Measurements from ENCODE around the gene NUP62CL.
"Not testable (repeated sequence)": the region's sequence is repeated elsewhere in the genome, so short reads cannot be mapped to it uniquely, and the experiment has no call there.

The NUP62CL gene

DNA sequence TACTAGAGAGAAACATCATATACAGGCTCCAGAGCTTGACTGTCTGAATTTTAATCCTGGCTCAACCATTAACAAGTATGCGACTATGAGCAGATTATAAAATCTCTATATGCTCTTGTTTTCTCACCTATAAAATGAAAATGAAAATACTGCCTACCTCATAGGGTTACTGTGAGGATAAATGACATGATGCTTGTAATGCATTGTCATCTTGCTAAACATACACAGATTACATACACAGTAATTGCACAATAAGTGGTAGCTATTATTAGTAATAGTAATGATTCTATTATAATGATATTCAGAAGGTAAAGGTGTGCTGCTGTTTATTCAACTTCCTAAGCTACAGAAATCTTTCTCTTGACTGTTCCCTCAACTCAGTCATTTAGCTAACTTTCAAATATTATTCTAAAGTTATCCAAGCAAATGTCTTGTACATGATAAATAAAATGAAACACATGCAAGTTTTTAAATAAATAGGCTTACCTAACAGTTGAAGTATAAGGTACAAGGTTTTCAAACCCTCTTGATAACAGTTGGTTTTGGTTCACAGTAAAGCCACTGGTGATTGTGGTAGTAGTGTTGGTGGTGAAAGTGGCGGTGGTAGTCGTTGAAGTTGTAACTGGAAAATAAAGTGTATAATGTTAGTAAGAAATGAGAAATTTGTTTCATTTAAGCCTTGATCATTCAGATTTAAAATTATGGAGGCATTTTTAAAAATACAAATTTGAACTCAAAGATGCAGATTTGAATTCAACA is 38.9 kb downstream of the NUP62CL start:
- H3K36me3 Mint-ChIP-seq, result no peaks in the 10 kb centered on the region
- no peak overlapping the region for H3K4me3 Mint-ChIP-seq
- H3K27me3 Mint-ChIP-seq, result no peaks in the 10 kb centered on the region
- H3K4me1 Mint-ChIP-seq, result no peaks in the 10 kb centered on the region
- H3K9me3 Mint-ChIP-seq, result no peaks in the 10 kb centered on the region
- H3K27ac Mint-ChIP-seq, result no peak overlapping the region

DNA sequence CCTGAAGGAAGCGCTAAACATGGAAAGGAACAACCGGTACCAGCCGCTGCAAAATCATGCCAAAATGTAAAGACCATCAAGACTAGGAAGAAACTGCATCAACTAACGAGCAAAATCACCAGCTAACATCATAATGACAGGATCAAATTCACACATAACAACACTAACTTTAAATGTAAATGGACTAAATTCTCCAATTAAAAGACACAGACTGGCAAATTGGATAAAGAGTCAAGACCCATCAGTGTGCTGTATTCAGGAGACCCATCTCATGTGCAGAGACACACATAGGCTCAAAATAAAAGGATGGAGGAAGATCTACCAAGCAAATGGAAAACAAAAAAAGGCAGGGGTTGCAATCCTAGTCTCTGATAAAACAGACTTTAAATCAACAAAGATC is 48.6 kb downstream of the NUP62CL start:
- not testable (repeated sequence) for H3K9me3 Mint-ChIP-seq, H3K4me1 Mint-ChIP-seq, H3K27me3 Mint-ChIP-seq, H3K4me3 Mint-ChIP-seq, H3K27ac Mint-ChIP-seq, H3K36me3 Mint-ChIP-seq

DNA sequence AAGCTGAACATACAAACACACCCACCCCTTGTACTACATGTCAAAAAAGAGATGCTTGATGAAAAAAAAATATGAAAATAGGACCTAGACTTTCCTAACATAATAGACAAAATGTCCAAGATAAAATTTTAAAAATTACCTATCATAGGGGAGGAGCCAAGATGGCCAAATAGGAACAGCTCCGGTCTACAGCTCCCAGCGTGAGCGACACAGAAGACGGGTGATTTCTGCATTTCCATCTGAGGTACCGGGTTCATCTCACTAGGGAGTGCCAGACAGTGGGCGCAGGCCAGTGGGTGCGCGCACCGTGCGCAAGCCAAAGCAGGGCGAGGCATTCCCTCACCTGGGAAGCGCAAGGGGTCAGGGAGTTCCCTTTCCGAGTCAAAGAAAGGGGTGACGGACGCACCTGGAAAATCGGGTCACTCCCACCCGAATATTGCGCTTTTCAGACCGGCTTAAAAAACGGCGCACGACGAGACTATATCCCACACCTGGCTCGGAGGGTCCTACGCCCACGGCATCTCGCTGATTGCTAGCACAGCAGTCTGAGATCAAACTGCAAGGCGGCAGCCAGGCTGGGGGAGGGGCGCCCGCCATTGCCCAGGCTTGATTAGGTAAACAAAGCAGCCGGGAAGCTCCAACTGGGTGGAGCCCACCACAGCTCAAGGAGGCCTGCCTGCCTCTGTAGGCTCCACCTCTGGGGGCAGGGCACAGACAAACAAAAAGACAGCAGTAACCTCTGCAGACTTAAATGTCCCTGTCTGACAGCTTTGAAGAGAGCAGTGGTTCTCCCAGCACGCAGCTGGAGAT is 50.4 kb downstream of the NUP62CL start:
- not testable (repeated sequence) for H3K36me3 Mint-ChIP-seq, H3K4me1 Mint-ChIP-seq, H3K27me3 Mint-ChIP-seq, H3K9me3 Mint-ChIP-seq
- Mint-ChIP-seq H3K27ac (peak overlapping the region; percentile 62), H3K4me3 (peak overlapping the region; percentile 81)

DNA sequence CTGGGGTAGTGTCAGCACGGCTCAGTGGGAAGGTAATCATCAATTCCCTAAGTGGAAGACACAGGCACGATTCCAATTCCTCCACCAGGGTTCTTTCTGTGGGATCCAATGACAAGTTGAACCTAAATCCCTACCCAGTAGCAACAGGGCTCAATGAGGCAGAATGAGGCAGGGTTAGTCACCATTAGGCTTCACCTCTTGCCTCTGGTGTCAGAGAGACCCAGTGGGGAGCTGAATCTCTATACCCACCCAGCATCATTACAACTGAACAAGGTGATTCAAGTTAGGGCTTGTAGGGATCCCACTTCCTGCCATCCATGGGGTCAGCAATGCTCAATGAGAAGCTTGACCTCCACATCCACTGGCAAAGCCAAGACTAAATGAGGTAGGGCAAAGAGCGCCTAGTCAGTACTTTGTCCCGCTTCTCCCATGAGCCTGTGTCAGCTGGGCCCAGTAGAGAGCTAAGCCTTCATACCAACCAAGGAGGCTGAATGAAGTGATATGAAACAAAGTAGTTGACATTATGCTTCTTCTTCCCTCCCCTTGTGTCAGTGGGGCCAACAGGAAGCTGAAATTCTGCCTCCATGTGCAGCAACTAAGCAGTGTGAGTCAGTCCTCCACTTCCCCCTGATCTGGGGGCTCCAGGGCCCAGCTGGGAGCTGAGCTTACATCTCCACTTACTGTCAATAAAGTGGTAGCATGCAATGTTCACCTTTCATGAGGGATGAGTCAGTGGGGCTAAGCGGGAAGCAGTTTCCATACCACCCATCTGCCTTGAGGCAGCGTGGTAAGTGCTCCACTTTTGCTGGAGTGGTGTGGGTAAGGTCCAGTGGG is 51.2 kb downstream of the NUP62CL start:
- H3K36me3 Mint-ChIP-seq, result no peaks in the 10 kb centered on the region

DNA sequence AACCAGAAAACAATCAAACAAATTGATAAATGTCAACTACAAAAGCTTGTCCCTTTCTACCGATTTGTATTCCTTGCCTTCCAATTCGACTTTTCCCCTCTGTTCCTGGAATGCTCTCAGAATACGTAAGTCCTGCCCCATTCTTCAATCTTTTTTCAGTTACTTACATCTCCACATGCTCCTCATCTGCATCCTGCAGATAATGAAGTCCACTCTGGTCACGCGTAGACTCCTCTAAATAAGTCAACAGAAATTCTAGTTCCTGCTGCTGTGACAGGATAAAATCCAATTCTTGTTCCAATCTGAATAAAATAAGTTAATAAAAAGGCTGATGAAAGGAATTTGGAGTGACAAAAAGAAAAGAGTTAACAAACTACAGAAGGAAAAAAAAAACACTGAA is 53.2 kb downstream of the NUP62CL start:
- Mint-ChIP-seq H3K4me1 (peaks cover 8% of the 10 kb centered on the region), H3K36me3 (no peaks in the 10 kb centered on the region), H3K27ac (no peak overlapping the region), H3K4me3 (no peak overlapping the region), H3K27me3 (peaks cover 1% of the 10 kb centered on the region), H3K9me3 (no peaks in the 10 kb centered on the region)

More for the DNA sequence above, 51.2 kb downstream of the NUP62CL start:
- Mint-ChIP-seq H3K4me3 (peak overlapping the region; percentile 81), H3K4me1 (peaks cover 8% of the 10 kb centered on the region), H3K27ac (peak overlapping the region; percentile 62), H3K27me3 (peaks cover 1% of the 10 kb centered on the region), H3K9me3 (no peaks in the 10 kb centered on the region)

DNA sequence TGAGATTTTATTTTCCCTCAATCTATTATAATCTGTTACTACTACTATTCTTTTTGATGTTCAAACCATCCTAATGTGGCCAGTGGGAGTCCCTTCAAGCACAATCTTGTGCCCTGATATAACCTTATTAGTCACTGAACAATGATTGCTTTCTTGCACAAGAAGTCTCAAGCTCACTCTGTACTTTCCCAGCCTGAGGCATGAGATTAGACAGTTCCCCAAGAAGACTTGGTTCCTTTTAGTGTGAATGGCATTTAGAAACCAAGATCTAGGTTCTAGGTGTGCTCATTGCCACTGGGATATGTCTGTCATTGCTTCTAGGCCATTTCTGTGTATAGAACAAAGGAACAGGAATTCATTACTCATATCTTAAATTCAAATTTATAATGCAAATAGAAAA is 59.6 kb downstream of the NUP62CL start:
- Mint-ChIP-seq H3K9me3 (no peaks in the 10 kb centered on the region), H3K27me3 (no peaks in the 10 kb centered on the region), H3K36me3 (no peaks in the 10 kb centered on the region), H3K27ac (no peak overlapping the region), H3K4me3 (no peak overlapping the region), H3K4me1 (peaks cover 8% of the 10 kb centered on the region)

DNA sequence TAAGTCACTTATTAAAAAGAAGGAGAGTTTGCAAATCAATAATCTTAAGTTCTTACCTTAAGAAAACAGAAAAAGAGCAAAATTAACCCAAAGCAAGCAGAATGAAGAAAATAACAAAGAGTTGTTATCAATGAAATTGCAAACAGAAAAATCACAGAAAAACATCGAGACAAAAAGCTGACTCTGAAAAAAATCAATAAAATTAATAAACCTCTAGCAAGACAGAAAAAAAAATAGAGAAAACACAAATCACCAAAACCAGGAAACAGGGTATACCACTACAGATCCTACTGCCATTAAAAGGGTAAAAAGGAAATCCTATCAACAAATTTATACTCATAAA is 70.3 kb downstream of the NUP62CL start:
- Mint-ChIP-seq H3K4me3 (peak overlapping the region; percentile 73), H3K9me3 (no peaks in the 10 kb centered on the region), H3K36me3 (peaks cover 4% of the 10 kb centered on the region), H3K4me1 (peaks cover 17% of the 10 kb centered on the region), H3K27ac (peak overlapping the region; percentile 30), H3K27me3 (no peaks in the 10 kb centered on the region)

DNA sequence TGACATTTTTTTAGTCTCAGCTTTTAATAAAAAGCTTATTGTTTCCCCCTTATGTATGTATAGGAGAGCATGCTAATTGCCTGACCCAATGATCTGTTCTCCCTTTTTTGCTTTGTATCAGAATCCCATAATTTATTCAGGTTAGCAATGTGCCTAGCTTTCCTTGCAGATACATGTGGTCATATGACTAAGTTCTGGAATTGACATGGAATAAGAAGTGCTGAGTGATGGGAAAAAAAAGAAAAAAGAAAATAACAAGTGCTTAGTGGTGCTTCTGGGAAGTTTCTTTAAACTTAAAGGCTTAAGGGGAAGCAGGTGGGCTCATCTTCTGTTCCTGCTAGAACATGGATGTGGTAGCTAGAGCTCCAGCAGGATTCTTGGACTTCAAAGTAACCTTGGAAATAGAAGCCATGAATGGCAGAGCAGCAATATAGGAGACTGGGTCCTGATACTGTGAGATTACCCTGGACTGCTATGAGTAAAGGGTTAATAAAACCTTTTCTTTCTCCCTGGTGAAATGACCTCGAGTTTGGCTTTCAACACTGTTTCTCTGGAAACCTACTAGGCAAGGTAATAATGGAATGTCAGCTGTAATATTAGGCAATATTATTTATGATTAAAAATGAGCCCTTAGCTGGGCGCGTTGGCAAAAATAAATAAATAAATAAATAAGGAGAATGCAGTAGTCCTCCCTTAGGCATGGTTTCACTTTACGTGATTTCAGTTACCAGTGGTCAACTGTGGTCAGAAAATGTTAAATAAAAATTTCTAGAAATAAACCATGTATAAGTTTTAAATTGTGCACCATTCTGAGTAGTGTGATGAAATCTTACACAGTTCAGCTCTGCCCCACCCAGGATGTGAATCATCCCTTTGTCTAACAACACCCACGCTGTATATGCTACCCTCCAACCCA is 70.9 kb downstream of the NUP62CL start:
- no peaks in the 10 kb centered on the region for H3K27me3 Mint-ChIP-seq
- H3K27ac Mint-ChIP-seq, result peak overlapping the region; percentile 68
- peaks cover 17% of the 10 kb centered on the region for H3K4me1 Mint-ChIP-seq
- H3K36me3 Mint-ChIP-seq, result peaks cover 4% of the 10 kb centered on the region
- H3K4me3 Mint-ChIP-seq, result peak overlapping the region; percentile 73
- no peaks in the 10 kb centered on the region for H3K9me3 Mint-ChIP-seq

DNA sequence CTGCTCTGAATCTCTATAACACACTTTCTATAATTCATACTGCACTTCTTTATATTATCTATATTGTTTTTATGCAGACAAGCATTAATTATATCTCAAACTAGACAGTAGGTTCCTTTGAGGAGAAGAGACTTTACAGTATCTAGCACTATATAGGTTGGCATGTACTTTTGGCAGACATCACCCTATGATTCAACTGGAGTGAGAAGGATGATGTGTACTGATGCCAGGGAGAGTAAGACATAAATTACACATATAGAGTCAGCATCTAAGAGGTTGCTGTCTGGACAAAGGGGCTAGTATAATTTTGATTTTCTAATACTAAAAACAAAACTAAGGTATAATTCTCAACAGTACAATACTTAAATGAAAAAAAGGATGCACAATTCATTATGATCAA is 82.5 kb downstream of the NUP62CL start:
- no peaks in the 10 kb centered on the region for H3K36me3 Mint-ChIP-seq
- no peak overlapping the region for H3K4me3 Mint-ChIP-seq
- no peak overlapping the region for H3K27ac Mint-ChIP-seq
- no peaks in the 10 kb centered on the region for H3K9me3 Mint-ChIP-seq
- peaks cover 8% of the 10 kb centered on the region for H3K4me1 Mint-ChIP-seq
- no peaks in the 10 kb centered on the region for H3K27me3 Mint-ChIP-seq

DNA sequence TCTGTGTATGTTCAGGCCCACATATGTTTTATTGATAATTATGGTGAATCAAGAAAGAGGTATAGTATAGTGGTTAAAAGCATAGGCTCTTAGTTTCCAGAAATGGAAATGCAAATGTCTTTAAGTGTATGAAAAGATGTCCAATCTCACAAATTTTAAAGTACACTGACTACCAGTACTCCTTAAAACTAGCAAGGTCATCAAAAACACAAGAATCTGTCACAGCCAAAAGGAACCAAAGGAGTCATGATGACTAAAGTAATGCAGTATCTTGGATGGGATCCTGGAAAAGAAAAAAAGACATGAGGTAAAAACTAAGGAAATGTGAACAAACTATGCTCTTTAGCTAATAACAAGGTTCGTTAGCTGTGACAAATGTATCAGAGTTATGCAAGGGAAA is 87.0 kb downstream of the NUP62CL start:
- Mint-ChIP-seq H3K36me3 (peaks cover 10% of the 10 kb centered on the region), H3K4me3 (peak overlapping the region; percentile 97), H3K4me1 (peaks cover 39% of the 10 kb centered on the region), H3K27ac (peak overlapping the region; percentile 95), H3K27me3 (no peaks in the 10 kb centered on the region), H3K9me3 (no peaks in the 10 kb centered on the region)

DNA sequence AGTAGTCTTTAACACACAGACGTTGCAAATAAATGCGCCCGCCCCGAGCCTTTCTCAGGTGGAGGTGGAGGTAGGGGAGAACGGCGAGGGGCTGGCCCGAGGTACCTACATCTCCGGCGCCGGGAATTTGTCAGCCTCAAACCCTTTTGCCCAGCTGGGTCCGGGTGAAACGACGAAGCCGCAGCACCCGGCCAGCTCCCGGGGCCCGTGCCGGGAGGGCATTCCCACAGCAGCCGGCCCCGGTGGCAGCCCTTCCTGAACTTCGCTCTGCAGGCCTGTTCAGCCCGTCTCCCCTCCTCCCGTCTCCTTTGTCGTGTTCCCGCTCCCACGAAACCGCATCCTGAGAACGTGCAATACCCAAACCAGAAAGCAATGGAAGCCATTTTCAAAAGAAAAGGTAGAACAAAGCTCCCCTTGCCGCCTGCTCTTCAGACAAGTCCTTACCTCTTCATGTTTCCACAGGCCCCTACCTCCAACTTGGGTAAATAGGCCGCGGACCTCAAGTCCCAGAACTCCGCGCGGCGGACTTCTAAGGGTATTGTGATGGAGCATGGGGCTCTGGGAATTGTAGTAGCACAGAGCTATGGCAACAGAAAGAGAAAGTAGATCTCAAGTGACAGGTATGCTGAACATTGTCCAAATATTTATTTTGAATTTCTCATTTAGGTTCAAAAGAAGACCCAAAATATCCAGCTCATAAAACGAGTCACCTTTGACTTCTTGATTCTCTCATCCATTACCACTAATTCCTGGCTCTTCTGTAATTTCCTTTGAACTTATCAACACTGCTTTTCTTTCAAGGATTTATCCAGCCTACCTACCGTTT is 87.7 kb downstream of the NUP62CL start, which contains the start of gene RBM41:
RBM41 (minus strand) TSS at position 501 of the 826 bp plus-strand sequence; CDS start at position 452, 49 bp downstream.
- Mint-ChIP-seq H3K4me1 (peaks cover 47% of the 10 kb centered on the region), H3K27ac (peak within 1 kb of the TSS; percentile 95), H3K4me3 (peak within 1 kb of the TSS; percentile 97), H3K27me3 (no peaks in the 10 kb centered on the region), H3K36me3 (peaks cover 17% of the 10 kb centered on the region), H3K9me3 (no peaks in the 10 kb centered on the region)

DNA sequence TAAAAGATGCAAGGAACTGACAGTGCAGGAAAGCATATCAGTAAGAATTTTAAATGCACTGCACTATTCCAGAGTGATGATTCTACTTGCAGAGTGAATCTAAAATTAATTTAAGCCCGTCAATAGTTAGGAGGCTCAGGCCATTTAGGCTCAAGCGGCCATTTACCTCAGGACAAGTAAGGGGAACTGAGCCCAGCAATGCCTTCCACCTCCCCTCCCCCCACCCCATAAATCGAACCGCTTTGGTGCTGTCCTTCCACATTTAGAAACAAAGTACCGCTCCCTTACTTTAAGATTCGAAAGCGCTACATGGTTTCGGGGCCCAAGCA is 88.3 kb downstream of the NUP62CL start:
- peaks cover 51% of the 10 kb centered on the region for H3K4me1 Mint-ChIP-seq
- peaks cover 17% of the 10 kb centered on the region for H3K36me3 Mint-ChIP-seq
- H3K27me3 Mint-ChIP-seq, result no peaks in the 10 kb centered on the region
- peak overlapping the region; percentile 97 for H3K4me3 Mint-ChIP-seq
- peak overlapping the region; percentile 35 for H3K27ac Mint-ChIP-seq
- H3K9me3 Mint-ChIP-seq, result no peaks in the 10 kb centered on the region

DNA sequence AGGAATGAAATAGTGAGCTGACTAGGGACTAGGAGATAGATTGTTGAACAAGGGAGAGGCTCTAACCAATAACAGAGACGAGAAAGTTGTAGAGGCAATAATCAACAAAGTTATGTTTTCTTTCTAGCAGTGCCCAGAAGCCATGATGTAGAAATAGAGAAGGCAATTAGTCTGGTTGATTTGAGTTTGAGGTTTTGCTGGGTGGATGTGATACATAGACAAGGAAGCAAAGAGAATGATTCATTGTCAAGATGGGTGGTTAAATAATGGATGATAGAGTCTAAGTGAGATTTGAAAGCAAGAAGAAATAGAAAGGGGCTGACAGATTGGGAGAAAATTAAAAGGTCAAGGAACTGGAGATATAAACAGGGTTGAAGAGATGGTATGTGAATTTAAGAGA is 98.8 kb downstream of the NUP62CL start:
- Mint-ChIP-seq H3K27me3 (no peaks in the 10 kb centered on the region), H3K27ac (no peak overlapping the region), H3K4me1 (peaks cover 36% of the 10 kb centered on the region), H3K9me3 (no peaks in the 10 kb centered on the region), H3K4me3 (no peak overlapping the region), H3K36me3 (peaks cover 20% of the 10 kb centered on the region)

DNA sequence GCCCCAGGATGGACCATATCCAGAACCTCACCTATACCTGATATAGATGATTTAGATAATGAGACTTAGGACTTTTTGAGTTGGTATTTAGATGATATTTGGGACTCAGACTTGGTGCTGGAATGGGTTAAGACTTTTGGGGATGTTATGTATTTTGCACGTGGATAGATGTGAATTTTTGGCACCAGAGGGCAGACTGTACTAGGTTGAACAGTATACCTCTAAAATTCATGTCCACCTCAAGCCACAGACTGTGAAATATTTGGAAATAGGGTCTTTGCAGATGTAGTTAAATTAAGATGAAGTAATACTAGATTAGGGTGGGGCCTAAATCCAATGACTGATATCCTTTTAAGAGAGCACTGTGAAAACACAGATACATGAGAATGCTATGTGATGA is 103.3 kb downstream of the NUP62CL start:
- peaks cover 15% of the 10 kb centered on the region for H3K36me3 Mint-ChIP-seq
- H3K9me3 Mint-ChIP-seq, result no peaks in the 10 kb centered on the region
- H3K27ac Mint-ChIP-seq, result no peak overlapping the region
- H3K4me3 Mint-ChIP-seq, result no peak overlapping the region
- peaks cover 16% of the 10 kb centered on the region for H3K4me1 Mint-ChIP-seq
- H3K27me3 Mint-ChIP-seq, result no peaks in the 10 kb centered on the region
